DOHH2 (cell line): Measurements from ENCODE around the gene SEMA4D.

Experiments used
- EZH2phosphoT487 ChIP-seq: fragments of 200-600 bp; sonication (generic); IDR thresholded peaks from 2 replicates; pipeline ENCODE4 v1.6.1; 2017; ENCODE audit warnings: borderline replicate concordance, mild to moderate bottlenecking, antibody characterized with exemption, low read length, moderate library complexity, mixed read lengths
- TF ChIP-seq, protein P1 (sequence below): fragments of 200-600 bp; sonication (generic); IDR thresholded peaks from one replicate; pipeline ENCODE4 v1.5.1; 2014; ENCODE audit warnings: antibody characterized with exemption, mild to moderate bottlenecking, low read depth, low read length; ENCODE audit not compliant: poor library complexity, severe bottlenecking

- TF ChIP-seq, protein P1, sequence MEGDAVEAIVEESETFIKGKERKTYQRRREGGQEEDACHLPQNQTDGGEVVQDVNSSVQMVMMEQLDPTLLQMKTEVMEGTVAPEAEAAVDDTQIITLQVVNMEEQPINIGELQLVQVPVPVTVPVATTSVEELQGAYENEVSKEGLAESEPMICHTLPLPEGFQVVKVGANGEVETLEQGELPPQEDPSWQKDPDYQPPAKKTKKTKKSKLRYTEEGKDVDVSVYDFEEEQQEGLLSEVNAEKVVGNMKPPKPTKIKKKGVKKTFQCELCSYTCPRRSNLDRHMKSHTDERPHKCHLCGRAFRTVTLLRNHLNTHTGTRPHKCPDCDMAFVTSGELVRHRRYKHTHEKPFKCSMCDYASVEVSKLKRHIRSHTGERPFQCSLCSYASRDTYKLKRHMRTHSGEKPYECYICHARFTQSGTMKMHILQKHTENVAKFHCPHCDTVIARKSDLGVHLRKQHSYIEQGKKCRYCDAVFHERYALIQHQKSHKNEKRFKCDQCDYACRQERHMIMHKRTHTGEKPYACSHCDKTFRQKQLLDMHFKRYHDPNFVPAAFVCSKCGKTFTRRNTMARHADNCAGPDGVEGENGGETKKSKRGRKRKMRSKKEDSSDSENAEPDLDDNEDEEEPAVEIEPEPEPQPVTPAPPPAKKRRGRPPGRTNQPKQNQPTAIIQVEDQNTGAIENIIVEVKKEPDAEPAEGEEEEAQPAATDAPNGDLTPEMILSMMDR: no peak
- no peak for TF ChIP-seq EZH2phosphoT487
Observed at GRCh38 chr9:89460551-89460950, 37.4 kb downstream of the SEMA4D start.
